Smooth muscle cell of the brain vasculature (primary cell): ENCODE results near the gene TMEM200C.
"Not testable (repeated sequence)": the region's sequence is repeated elsewhere in the genome, so short reads cannot be mapped to it uniquely, and the experiment has no call there.

Source experiments
- DNase-seq: peaks from one replicate; pipeline ENCODE4 v3.0.0-alpha.2; 2012; ENCODE audit warnings: low read depth, low spot score

TMEM200C gene

DNA sequence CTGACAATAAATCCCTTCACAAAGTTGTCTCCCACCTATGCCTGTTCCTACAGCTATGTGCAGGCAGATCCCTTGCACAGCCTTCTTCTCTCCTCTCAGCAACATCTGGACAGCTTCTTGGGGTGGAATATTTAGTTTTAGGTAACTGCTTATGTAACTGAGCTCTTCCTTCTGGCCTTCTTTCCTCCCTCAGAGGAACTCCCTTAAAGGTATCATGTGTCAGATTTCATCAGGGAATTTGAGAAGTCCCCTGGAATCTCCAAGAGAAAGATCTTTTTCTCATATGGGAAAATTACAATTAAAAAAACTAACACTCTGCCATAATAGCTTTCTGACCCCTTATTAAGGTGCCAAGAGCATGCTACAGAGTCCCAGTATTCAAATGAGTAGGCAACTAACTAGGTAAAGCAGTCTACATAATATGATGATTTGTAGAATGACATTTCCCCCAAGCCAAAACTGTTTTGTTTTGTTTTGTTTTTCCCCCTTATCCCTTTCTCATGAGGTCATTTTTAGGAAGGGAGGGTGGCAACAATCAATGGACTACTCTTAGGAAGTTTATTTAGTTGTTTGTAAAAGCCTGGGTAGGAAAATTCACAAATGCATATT is 2.4 kb downstream of the TMEM200C start:
- DNase-seq, result no peak

- no peak for DNase-seq
Measured at GRCh38 chr18:5891854-5892215, 3.5 kb downstream of the TMEM200C start.

DNA sequence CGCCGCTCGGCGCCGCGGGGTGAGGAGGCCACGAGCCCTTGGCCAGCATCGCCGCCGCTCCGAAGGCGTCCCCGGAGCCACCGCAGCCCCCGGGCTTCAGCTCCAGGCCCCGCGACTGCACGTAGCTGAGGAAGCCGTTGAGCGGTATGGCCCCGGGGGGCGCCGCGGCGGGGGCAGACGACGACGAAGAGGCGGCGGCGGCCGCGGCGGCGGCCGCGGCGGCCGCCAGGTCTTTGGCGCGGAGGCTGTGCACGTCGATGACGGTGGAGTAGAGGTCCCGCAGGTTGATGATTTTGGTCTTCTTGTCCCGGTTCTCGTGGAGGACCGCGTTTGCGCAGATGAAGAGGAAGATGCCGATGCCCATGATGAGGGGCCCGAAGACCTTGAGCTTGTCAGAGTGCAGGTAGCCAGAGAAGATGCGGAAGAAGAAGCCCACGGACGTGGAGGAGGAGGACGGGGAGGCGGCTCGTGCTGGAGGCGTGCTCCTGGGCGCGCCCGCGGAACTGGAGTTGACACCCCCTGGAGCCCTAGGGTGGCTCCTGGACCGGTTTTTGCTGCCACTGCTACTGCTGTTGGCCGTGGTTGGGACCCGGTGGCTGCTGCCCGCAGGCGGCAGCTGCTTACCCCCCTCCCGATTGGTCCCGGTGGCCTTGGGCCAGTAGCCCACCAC is 4.0 kb downstream of the TMEM200C start:
- no peak for DNase-seq

- DNase-seq, result no peak
Measured at GRCh38 chr18:5890331-5891183, 4.8 kb downstream of the TMEM200C start.

- no peak for DNase-seq
Measured at GRCh38 chr18:5885361-5885760, 10.0 kb downstream of the TMEM200C start.

GRCh38 chr18:5884375-5884774 is 10.9 kb downstream of the TMEM200C start:
- no peak for DNase-seq

DNA sequence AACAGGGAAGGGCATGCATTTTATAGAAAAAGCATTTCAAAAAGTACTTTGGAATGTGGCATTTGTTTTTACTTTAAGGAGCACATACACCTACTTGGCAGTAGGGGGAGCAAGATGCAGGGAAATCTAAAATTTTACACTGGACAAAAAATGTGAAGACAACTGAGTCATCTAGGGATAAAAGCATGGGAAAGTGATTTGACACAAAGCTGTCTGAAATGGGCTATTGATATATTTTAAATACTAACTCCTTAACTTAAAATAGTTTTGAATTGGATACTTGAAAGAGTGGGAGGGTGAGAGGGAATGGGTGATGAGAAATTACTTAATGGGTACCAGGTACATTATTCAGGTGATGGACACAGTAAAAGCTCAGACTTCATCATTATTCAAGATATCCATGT is 15.8 kb downstream of the TMEM200C start:
- DNase-seq, result no peak

- no peak for DNase-seq
Measured at GRCh38 chr18:5876891-5877290, 18.4 kb downstream of the TMEM200C start.

- DNase-seq, result no peak
Measured at GRCh38 chr18:5874336-5874735, 21.0 kb downstream of the TMEM200C start.

- no peak for DNase-seq
Measured at GRCh38 chr18:5872886-5873285, 22.4 kb downstream of the TMEM200C start.

DNA sequence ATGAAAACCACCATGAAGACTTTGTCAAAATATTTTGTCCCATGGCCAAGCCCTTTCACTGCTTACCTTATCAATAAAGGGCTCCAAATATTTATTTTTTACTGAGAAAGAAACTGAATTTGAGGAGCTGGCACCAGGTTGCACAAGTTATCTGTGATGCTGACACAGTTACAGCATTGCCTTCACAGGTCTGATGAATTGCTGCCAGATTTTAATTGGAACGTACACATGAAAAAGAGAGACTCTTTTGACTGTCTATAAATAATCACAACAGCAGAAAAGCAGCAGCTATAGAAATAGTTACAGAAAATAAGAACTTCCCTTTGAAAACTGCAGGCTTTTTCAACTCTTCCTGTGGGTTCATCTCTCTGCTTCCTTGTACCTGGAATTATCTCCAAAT is 23.9 kb downstream of the TMEM200C start:
- no peak for DNase-seq

DNA sequence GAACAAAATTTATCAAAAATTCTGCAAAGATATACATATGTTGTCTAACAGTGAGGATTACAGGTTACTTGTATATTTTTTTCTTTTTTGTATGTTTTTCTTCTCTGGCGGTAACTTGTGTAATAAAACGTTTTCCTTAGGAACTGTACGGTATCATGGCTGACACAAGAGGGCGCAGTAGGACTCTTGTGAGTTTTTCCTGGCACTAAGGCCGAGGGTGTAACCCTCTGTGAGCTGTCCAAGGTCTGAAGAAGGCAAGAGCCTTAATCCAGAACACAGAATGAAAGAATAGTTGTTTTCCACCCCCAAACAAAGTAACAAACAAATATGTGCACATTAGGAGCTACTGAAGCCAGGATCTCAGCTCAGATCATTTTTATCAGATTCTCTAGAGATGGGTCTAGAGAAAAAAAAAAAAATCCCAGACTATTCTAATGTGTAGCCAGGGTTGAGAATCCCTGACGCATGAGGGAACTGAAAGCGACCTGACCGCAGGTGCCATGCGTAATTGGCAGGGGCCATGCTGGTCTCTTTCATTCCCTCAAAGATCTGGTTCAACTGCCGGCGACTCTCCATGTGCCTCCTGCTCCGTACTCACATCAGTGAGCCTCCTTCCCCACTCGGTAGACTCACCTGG is 27.0 kb downstream of the TMEM200C start:
- peak; percentile 74 for DNase-seq

DNA sequence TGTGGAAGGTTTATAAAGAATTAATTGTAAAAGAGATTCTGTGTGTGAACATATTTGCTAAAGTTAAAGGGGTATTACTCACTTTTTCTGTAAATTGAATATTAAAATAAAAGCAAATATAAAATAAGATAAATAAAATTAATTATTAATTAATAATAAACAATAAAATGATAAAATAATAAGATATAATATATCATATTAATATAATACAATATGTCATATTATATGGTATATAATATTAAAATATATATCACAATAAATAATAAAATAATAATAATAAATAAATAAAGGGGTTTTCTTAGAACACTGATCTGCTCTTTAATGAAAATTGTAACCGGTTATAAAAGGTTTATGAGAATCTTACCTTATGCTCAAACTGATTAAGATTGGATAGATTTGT is 29.8 kb downstream of the TMEM200C start:
- DNase-seq, result no peak

DNA sequence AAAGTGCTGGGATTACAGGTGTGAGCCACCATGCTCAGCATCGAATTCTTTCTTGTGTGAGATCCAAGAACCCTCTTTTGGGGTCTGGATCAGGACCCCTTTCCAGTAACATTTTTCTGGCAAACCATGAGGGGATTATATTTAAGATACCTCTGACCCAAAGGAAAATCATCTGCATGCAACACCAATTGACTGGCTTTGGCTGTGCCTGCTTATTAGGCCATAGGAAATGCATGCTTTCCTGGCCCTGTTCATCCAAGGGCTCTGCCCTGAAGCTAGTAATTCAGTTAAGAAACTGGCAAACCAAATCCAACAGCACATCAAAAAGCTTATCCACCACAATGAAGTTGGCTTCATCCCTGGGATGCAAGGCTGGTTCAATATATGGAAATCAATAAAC is 33.2 kb downstream of the TMEM200C start:
- DNase-seq, result not testable (repeated sequence)

DNA sequence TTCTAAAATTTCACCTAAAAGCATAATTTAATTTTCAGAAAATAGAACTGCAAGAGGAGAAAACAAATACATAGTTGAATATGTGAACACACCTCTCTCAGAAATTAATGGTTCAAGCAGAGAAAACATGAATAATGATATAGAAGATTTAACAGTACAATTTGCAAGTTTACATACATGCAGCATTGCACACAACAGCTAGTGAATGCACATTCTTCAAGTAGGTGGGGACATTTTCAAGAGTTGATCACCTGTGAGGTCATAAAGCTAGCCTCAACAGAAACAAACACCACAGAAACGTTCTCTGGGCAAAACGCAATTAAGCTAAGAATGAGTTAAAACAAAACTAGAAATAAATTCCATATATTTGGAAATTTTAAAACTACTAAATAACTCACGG is 38.1 kb downstream of the TMEM200C start:
- DNase-seq, result no peak

- no peak for DNase-seq
Measured at GRCh38 chr18:5853253-5853652, 42.1 kb downstream of the TMEM200C start.

- DNase-seq, result no peak
Measured at GRCh38 chr18:5851998-5852397, 43.3 kb downstream of the TMEM200C start.

DNA sequence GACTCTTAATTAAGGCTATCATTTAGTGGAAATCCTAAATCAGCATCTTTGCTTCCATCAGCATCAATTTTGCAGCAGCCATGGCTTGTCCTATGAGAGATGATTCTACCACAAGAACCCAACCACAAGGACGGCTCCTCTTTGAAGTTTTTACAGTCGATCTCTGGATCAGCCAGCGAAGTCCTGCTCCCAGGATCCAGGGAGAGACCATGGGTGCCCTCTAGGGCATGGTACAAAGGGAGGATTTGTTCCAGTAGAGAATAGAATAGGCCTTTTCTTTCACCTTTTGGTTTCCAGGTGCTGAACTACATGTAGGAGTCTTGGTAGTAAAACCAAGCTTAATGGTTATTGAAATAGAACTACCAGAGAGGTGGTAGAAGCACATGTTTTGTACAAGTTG is 52.7 kb downstream of the TMEM200C start:
- no peak for DNase-seq

GRCh38 chr18:5841518-5841917 is 53.8 kb downstream of the TMEM200C start:
- no peak for DNase-seq

GRCh38 chr18:5840547-5840946 is 54.8 kb downstream of the TMEM200C start:
- DNase-seq, result no peak

GRCh38 chr18:5840025-5840424 is 55.3 kb downstream of the TMEM200C start:
- DNase-seq, result no peak

DNA sequence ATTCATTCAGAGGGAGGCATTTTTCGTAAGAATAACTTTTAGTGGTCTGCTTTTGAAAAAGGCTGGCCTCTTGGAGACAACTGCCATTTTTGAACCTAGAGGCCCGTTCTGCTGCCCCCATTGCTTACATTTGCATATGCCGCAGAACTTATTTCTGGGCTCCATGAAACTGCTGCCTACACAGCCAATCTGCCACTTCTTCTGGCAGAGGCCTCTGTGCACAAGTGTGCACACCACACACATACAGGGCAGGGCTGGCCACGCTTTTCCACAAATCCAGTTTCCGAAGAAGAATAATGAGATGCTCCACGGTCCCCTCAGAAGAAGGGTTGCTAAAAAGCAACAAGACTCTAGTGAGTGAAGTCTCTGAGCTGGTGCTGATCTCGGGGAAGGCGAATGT is 56.2 kb downstream of the TMEM200C start:
- DNase-seq, result no peak
